ENCODE results near the gene IL27RA.
"Not testable (repeated sequence)": the region's sequence is repeated elsewhere in the genome, so short reads cannot be mapped to it uniquely, and the experiment has no call there.

- TF ChIP-seq TEAD4 (IDR thresholded peaks at IDR 0.05); TAF1 (IDR thresholded peaks at IDR 0.05; ENCODE audit: low read depth); MAX (IDR thresholded peaks at IDR 0.05); EP300 (IDR thresholded peaks at IDR 0.05; ENCODE audit: borderline replicate concordance); CEBPB (IDR thresholded peaks at IDR 0.05); FOXM1 (IDR thresholded peaks at IDR 0.05; ENCODE audit: borderline replicate concordance, low read depth); YY1 (IDR thresholded peaks at IDR 0.05; ENCODE audit: low read depth); REST (IDR thresholded peaks at IDR 0.05; ENCODE audit: low read depth); EGR1 (IDR thresholded peaks at IDR 0.05); CREB1 (IDR thresholded peaks at IDR 0.05; ENCODE audit: low read depth); NFIC (IDR thresholded peaks at IDR 0.05); USF1 (IDR thresholded peaks at IDR 0.05); TCF12 (IDR thresholded peaks at IDR 0.05; ENCODE audit: low read depth): not testable (repeated sequence)
- TF ChIP-seq RAD21 (IDR thresholded peaks at IDR 0.05; ENCODE audit: low read depth), result peak; percentile 43
Measured at GRCh38 chr19:14042659-14043608, 11.4 kb downstream of the IL27RA start.
